GM12874 (cell line): ENCODE results near the gene MYNN.

Source experiments
- CTCF ChIP-seq: IDR thresholded peaks from 2 replicates; pipeline ENCODE4 v1.5.1; 2011; ENCODE audit warnings: low read depth, mild to moderate bottlenecking, control low read depth, low read length, moderate library complexity; ENCODE audit not compliant: insufficient read depth

The MYNN gene

GRCh38 chr3:169809230-169809795, 36.1 kb downstream of the MYNN start:
- no peak for TF ChIP-seq CTCF

GRCh38 chr3:169811631-169812331, 38.6 kb downstream of the MYNN start:
- no peak for TF ChIP-seq CTCF

GRCh38 chr3:169812332-169813235, 39.4 kb downstream of the MYNN start, which contains the start of the genes LRRC34 and LRRIQ4:
LRRC34 (minus strand) TSS chr3:169812904; CDS start chr3:169812548, 356 bp downstream.
LRRIQ4 (plus strand) TSS chr3:169812870; CDS start chr3:169821922, 9,052 bp downstream.
- TF ChIP-seq CTCF, result no peak

GRCh38 chr3:169813278-169813677, 40.1 kb downstream of the MYNN start:
- no peak for TF ChIP-seq CTCF

- TF ChIP-seq CTCF, result peak; percentile 77
Observed at GRCh38 chr3:169813757-169814517, 40.7 kb downstream of the MYNN start.

GRCh38 chr3:169815590-169816150, 42.5 kb downstream of the MYNN start:
- no peak for TF ChIP-seq CTCF

GRCh38 chr3:169818316-169818715, 45.1 kb downstream of the MYNN start:
- TF ChIP-seq CTCF, result no peak
